Measurements from ENCODE around the gene SCLY. TPM values are rescaled to one million over a fixed set of nuclear protein-coding genes. Genes with fewer than 3 reads are reported as not detected.

The SCLY gene
- total and polyA plus RNA-seq, 2 of the 13 experiments (the other 11 are each of a cell fraction or from before 2014, with no cell fraction given): 27.9 to 38.6 TPM

DNA sequence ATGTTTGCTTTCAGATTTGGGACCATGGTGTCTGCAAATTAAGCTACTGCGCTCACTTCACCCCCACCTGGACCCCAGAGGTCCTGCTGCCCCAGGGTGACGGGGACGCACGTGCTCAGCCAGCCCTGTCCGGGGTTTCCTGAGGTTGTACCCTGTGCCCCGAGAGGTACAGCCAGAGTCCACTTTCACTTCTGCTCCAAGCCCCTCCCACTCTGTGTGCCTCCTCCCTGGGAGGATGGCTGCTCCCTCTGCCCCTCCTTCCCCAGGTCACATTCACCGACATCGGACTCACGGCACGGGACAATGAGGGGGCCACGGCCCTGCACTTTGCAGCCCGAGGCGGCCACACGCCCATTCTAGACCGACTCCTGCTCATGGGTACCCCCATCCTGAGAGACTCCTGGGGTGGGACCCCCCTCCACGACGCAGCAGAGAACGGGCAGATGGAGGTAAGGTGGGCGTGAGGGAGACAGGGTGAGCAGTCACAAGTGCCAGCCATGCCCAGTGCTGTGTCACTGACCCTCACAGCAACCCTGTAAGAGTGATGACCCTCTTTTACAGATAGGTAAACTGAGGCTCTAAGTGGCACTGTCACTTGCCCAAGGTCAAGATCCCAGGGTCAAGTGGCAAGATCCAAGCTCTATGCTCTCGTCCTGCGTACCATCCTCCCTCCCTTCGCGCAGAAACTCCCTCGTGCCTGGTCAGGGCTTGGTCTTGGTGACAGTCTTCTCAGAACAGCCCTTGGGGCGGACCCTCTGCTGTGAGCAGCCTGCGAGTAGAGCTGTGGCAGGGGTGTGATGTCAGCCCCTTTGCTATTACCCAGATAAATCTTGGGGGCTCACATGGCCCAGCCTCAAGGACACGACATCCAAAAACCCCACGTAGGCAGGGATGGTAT lies 47.0 kb downstream of the SCLY start (continued):
- TF ChIP-seq, protein P1, sequence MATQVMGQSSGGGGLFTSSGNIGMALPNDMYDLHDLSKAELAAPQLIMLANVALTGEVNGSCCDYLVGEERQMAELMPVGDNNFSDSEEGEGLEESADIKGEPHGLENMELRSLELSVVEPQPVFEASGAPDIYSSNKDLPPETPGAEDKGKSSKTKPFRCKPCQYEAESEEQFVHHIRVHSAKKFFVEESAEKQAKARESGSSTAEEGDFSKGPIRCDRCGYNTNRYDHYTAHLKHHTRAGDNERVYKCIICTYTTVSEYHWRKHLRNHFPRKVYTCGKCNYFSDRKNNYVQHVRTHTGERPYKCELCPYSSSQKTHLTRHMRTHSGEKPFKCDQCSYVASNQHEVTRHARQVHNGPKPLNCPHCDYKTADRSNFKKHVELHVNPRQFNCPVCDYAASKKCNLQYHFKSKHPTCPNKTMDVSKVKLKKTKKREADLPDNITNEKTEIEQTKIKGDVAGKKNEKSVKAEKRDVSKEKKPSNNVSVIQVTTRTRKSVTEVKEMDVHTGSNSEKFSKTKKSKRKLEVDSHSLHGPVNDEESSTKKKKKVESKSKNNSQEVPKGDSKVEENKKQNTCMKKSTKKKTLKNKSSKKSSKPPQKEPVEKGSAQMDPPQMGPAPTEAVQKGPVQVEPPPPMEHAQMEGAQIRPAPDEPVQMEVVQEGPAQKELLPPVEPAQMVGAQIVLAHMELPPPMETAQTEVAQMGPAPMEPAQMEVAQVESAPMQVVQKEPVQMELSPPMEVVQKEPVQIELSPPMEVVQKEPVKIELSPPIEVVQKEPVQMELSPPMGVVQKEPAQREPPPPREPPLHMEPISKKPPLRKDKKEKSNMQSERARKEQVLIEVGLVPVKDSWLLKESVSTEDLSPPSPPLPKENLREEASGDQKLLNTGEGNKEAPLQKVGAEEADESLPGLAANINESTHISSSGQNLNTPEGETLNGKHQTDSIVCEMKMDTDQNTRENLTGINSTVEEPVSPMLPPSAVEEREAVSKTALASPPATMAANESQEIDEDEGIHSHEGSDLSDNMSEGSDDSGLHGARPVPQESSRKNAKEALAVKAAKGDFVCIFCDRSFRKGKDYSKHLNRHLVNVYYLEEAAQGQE (IDR thresholded peaks at IDR 0.05; ENCODE audit: borderline replicate concordance in 1 of 2, low read depth in 1 of 2, low read length in 2 of 2): no peak
- TF ChIP-seq, protein P2, sequence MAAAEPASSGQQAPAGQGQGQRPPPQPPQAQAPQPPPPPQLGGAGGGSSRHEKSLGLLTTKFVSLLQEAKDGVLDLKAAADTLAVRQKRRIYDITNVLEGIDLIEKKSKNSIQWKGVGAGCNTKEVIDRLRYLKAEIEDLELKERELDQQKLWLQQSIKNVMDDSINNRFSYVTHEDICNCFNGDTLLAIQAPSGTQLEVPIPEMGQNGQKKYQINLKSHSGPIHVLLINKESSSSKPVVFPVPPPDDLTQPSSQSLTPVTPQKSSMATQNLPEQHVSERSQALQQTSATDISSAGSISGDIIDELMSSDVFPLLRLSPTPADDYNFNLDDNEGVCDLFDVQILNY (CRISPR knock-in tag; conservative IDR thresholded peaks at IDR 0.05): no peak
- TF ChIP-seq ZNF354B (CRISPR knock-in tag; IDR thresholded peaks at IDR 0.05) (no peak), ZNF44 (CRISPR knock-in tag; IDR thresholded peaks at IDR 0.05) (no peak)
